Tibial nerve (tissue), 4 donors: ENCODE data around the gene CHN2. TPM values are rescaled to one million over a fixed set of nuclear protein-coding genes. Genes with fewer than 3 reads are reported as not detected.
"Not testable (repeated sequence)": the region's sequence is repeated elsewhere in the genome, so short reads cannot be mapped to it uniquely, and the experiment has no call there.

Experiments used
- DNase-seq, 2 donors: peaks; one replicate each; pipeline ENCODE4 v3.0.0-alpha.2; 2019; ENCODE audit warnings: low spot score in 2 of 2
- H3K27ac ChIP-seq, 4 donors: fragments of 200-600 bp; sonication (generic) in 3 of 4; one replicate each; pipeline ENCODE4 v1.5.1; 2017 to 2019; ENCODE audit warnings: mild to moderate bottlenecking in 1 of 4
- H3K27me3 ChIP-seq, 2 donors: fragments of 200-600 bp; sonication (generic) in 1 of 2; one replicate each; pipeline versions ENCODE4 v1.5.1 to v1.6.0; 2017 to 2019
- H3K36me3 ChIP-seq, 3 donors: fragments of 200-600 bp; sonication (generic); one replicate each; pipeline ENCODE4 v1.5.1; 2018 to 2019
- H3K4me1 ChIP-seq, 4 donors: fragments of 200-600 bp; sonication (generic) in 3 of 4; one replicate each; pipeline ENCODE4 v1.5.1; 2017 to 2019
- H3K4me3 ChIP-seq, 4 donors: fragments of 200-600 bp; sonication (generic) in 3 of 4; one replicate each; pipeline ENCODE4 v1.5.1; 2017 to 2019; ENCODE audit warnings: mild to moderate bottlenecking in 1 of 4, moderate library complexity in 1 of 4
- H3K9me3 ChIP-seq, 4 donors: fragments of 200-600 bp; sonication (generic) in 3 of 4; one replicate each; pipeline ENCODE4 v1.5.1; 2017 to 2019
- EP300 ChIP-seq, 2 donors: sonication (generic); formaldehyde crosslinking; IDR thresholded peaks; one replicate each; pipeline ENCODE4 v1.6.1; 2017; ENCODE audit warnings: antibody characterized with exemption in 2 of 2, mild to moderate bottlenecking in 1 of 2
- POLR2A ChIP-seq, 2 donors: fragments of 450-650 bp; IDR thresholded peaks; one replicate each; pipeline ENCODE4 v1.6.1; 2017; ENCODE audit warnings: antibody characterized with exemption in 2 of 2, mild to moderate bottlenecking in 2 of 2, moderate library complexity in 2 of 2
- WGBS, 2 donors: methylation state at CpG; one replicate each; pipeline ENCODE4 v1.1.5; 2018; 5-methylcytosine and 5-hydroxymethylcytosine counted together
- total RNA-seq, 4 donors: library from RNA; depleted of rRNA; stranded (reverse); fragments of >200 nt; gene quantifications; one replicate each; pipeline ENCODE4 v1.1.0, GENCODE V29; 2016
- TF ChIP-seq, protein P1 (sequence below), 5 experiments: fragments of 200-600 bp in 3 of 5; fragments of 450-650 bp in 2 of 5; sonication (generic) in 3 of 5; IDR thresholded peaks; one replicate each; pipeline ENCODE4 v1.5.1; 2016 to 2019; ENCODE audit warnings: antibody characterized with exemption in 5 of 5, mild to moderate bottlenecking in 3 of 5, moderate library complexity in 2 of 5

The CHN2 gene
- total RNA-seq, 4 donors from 2014 or later = 3.9 to 12.6 (median 7.0) TPM

GRCh38 chr7:29208410-29209250 is 14.1 kb downstream of the CHN2 start:
- no peak for DNase-seq
- no peaks in the 10 kb centered on the region for H3K36me3 ChIP-seq
- TF ChIP-seq EP300 (IDR thresholded peaks at IDR 0.05) (no peak), POLR2A (IDR thresholded peaks at IDR 0.05) (no peak)
- TF ChIP-seq, protein P1, sequence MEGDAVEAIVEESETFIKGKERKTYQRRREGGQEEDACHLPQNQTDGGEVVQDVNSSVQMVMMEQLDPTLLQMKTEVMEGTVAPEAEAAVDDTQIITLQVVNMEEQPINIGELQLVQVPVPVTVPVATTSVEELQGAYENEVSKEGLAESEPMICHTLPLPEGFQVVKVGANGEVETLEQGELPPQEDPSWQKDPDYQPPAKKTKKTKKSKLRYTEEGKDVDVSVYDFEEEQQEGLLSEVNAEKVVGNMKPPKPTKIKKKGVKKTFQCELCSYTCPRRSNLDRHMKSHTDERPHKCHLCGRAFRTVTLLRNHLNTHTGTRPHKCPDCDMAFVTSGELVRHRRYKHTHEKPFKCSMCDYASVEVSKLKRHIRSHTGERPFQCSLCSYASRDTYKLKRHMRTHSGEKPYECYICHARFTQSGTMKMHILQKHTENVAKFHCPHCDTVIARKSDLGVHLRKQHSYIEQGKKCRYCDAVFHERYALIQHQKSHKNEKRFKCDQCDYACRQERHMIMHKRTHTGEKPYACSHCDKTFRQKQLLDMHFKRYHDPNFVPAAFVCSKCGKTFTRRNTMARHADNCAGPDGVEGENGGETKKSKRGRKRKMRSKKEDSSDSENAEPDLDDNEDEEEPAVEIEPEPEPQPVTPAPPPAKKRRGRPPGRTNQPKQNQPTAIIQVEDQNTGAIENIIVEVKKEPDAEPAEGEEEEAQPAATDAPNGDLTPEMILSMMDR (IDR thresholded peaks at IDR 0.05) = no peak
- H3K4me1 ChIP-seq = no peaks in the 10 kb centered on the region
- no peaks in the 10 kb centered on the region for H3K27me3 ChIP-seq
- no peak overlapping the region for H3K4me3 ChIP-seq
- no peak overlapping the region for H3K27ac ChIP-seq
- whole genome bisulfite sequencing, 2 donors = 70 to 80% methylated on average over 12 of the region's 12 CpGs
- no peaks in the 10 kb centered on the region for H3K9me3 ChIP-seq

GRCh38 chr7:29209745-29210144 is 15.2 kb downstream of the CHN2 start:
- H3K4me3 ChIP-seq = no peak overlapping the region
- TF ChIP-seq EP300 (IDR thresholded peaks at IDR 0.05) (no peak), POLR2A (IDR thresholded peaks at IDR 0.05) (no peak)
- TF ChIP-seq, protein P1 (IDR thresholded peaks at IDR 0.05) = no peak
- no peak for DNase-seq
- no peaks in the 10 kb centered on the region for H3K4me1 ChIP-seq
- H3K36me3 ChIP-seq = no peaks in the 10 kb centered on the region
- H3K9me3 ChIP-seq = no peaks in the 10 kb centered on the region
- H3K27me3 ChIP-seq = no peaks in the 10 kb centered on the region
- 80 to 82% methylated on average over 3 of the region's 3 CpGs for WGBS, 2 donors
- H3K27ac ChIP-seq = no peak overlapping the region

DNA sequence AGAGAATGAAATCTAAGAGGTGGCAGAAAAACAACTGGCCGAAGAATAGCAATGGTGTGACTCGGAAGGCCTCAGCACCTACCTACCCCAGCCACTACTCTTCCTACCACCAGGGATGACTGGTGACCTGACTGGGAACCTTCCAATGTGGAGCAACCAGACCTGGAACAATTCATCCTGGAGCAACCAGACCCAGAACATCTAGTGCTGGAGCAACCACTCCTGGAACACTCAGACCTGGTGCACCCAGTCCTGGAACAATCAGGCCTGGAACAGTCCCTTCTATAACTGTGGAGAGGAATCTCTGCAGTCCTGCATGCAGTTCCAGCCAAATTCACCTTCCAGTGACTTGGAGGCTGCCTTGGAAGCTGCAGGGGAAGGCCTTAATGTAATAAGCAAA is 18.2 kb downstream of the CHN2 start:
- 88 to 98% methylated on average over 2 of the region's 2 CpGs for WGBS, 2 donors
- DNase-seq, H3K27me3 ChIP-seq, H3K4me3 ChIP-seq, H3K27ac ChIP-seq, H3K36me3 ChIP-seq, H3K4me1 ChIP-seq, H3K9me3 ChIP-seq: not testable (repeated sequence)

DNA sequence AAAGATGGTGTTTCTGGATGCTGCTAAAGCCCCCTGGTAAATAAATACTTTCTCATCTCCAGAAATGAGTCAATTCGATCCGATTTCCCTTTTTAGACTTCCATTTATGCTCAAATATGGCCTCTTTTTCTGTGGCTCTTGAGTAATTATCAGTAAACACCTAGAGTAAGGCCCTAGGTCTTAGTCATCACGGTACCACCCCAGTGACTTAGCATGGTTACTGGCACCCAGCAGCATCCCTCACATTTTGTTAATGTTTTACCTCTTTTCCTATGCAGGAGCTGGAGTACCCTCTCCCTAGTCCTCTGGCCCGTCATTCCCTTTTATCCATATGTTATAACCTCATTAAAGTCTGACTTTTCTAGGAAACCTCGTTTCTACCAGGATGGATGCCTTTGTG is 19.5 kb downstream of the CHN2 start:
- H3K9me3 ChIP-seq = no peaks in the 10 kb centered on the region
- H3K4me1 ChIP-seq = no peaks in the 10 kb centered on the region
- no peak overlapping the region for H3K27ac ChIP-seq
- no peaks in the 10 kb centered on the region for H3K36me3 ChIP-seq
- no peak for DNase-seq
- WGBS, 2 donors = 85 to 95% methylated on average over 5 of the region's 5 CpGs
- TF ChIP-seq, protein P1 (IDR thresholded peaks at IDR 0.05) = no peak
- TF ChIP-seq EP300 (IDR thresholded peaks at IDR 0.05) (no peak), POLR2A (IDR thresholded peaks at IDR 0.05) (no peak)
- no peaks in the 10 kb centered on the region for H3K27me3 ChIP-seq
- H3K4me3 ChIP-seq = no peak overlapping the region

DNA sequence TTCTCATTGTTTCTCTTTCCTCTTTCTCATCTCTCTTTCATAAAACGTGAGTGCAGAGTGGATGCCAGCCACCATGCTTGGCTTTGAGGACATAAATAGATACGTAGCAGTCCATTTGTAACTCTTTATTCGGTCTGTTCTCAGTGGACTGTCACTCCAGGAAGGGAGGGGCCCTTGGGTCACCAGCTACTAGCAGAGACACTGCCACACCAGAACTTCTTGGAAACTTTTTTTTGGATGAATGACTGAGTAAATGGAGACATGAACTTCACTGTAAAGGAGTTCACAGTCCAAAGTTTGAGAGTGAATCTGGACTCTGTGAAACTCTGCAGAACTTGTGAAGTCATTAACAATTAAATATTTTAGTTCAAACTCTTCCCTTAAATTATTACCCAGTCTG is 20.2 kb downstream of the CHN2 start:
- 38 to 44% methylated on average over 3 of the region's 3 CpGs for WGBS, 2 donors
- Histone ChIP-seq H3K27ac (no peak overlapping the region), H3K27me3 (no peaks in the 10 kb centered on the region), H3K9me3 (no peaks in the 10 kb centered on the region), H3K4me1 (no peaks in the 10 kb centered on the region), H3K4me3 (no peak overlapping the region), H3K36me3 (no peaks in the 10 kb centered on the region)
- no peak for TF ChIP-seq EP300 (IDR thresholded peaks at IDR 0.05)
- no peak for TF ChIP-seq POLR2A (IDR thresholded peaks at IDR 0.05)
- TF ChIP-seq, protein P1 (IDR thresholded peaks at IDR 0.05) = no peak
- DNase-seq = no peak
